Amniotic epithelial cell (primary cell): ENCODE measurements around the gene GRIP1.
A peak's percentile ranks its signal among the peaks of the same experiment; 100 is the strongest.

Source experiments
- DNase-seq: peaks from one replicate; pipeline ENCODE4 v3.0.0-alpha.2; 2010; ENCODE audit warnings: low read depth

GRIP1 gene

GRCh38 chr12:66647034-66647691 lies 31.7 kb downstream of the GRIP1 start:
- DNase-seq, result peak; percentile 91

- no peak for DNase-seq
These were observed 34.7 kb downstream of the GRIP1 start for GRCh38 chr12:66644151-66644550.

DNA sequence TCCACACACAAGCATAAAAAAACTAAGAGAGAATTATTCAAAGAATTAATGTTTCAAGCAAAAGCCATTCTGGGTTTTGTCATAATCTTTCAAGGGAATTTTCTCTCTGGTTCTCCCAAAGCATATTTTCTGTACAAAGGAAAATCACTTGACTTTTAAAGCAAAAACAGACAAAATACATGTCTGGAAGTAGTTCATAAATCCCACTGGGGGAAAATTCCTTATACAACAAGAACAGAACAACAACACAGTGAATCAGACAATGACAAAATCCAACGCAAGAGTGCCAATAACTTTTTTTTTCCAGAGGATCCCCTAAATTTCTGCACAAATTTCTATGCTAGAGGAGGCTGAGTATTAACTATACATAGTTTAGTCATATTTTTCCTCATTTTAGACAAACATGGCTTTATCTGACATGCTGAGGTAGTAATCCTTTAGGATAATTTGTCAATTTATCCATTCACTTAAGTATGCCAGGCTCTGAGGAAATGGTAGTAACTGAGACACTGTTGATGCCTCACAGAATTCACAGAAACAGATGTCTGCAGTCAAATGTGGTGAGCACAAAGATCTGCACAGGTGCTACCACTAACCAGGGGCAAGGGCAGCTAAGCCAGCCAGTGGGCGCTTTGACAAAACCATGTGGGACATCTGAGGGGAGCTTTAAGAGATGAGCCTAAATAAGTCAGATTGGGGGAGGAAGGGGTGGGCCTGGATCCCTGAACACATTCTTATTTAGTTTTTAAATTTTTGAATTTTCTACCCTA lies 38.0 kb downstream of the GRIP1 start:
- no peak for DNase-seq

GRCh38 chr12:66638666-66639065 lies 40.2 kb downstream of the GRIP1 start:
- DNase-seq, result no peak

DNA sequence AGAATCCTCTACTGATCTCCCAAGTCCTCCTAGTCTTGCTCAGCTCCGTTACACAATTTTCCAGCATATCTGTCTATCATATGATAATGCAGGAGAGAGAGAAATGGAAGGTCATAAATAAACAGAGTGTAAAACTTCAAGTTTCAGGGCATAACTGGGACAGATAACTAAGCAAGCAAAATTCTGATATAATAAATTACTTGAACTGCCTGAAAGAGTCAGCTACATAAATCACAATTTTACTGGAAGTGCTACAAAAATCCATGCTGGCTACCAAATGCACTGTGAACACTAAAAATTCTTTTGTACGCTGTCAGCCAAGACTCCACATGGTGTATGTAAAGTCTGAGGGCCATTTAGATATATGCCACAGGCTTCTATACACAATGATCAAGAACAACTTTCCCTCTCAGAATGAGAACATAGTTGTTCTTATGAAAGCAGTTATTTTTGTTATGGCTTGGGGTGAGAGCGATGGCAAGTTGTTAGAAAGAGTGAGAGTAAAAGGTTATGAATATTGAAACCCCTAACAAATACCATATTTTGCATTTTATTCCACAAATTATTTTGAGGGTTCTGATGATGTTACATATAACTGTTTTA lies 41.1 kb downstream of the GRIP1 start:
- DNase-seq, result peak; percentile 68

DNA sequence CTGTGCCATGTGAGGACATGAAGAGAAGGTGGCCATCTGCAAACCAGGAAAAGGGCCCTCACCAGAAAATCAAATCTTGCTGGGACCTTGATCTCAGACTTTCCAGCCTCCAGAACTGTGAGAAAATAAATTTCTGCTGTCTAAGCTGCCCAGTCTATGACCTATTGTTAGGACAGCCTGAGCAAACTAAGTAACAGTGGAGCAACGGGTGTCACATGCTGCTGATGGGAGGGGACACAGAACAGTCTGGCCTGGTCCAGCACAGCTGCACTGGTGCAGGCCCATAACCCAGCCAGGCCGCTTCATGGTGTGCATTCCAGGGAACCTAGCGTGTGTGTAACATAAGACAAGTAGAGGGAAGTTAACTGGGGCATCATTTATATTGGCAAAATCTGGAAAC lies 42.1 kb downstream of the GRIP1 start:
- DNase-seq, result no peak

- DNase-seq, result peak; percentile 57
These were observed 45.2 kb downstream of the GRIP1 start for GRCh38 chr12:66633676-66634075.

DNA sequence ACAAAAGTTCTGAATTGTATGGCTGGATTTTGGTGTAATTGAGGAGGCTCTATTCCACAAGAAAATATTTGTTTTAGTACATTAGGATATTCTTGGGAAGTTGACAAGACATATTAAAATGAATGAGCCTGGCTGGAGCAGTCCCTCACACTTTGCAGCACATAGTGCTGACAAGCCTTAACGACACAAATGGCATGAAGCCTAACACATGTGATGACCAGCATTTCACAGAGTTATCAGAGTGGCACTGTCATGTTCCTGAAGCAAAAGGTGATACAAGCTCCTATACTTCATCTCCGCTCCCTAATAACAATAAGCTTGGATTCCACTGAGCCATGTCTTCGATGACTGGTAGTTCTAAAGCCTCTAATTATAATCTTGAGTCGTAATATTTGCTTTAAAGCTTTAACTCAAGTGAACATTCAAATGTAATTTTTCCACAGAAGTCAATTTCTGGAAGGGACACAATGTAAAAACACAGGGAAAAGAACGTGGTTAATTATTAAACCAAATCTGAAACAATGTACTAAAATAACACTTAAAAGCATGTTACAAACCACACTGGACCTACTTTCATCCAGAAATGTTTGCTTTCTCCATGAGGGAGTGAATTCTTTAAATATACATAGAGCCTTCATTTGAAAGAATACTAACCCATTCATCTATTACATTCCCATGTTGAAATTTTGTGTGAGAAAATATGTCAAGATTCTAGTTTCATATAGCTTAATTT lies 49.6 kb downstream of the GRIP1 start:
- no peak for DNase-seq

DNA sequence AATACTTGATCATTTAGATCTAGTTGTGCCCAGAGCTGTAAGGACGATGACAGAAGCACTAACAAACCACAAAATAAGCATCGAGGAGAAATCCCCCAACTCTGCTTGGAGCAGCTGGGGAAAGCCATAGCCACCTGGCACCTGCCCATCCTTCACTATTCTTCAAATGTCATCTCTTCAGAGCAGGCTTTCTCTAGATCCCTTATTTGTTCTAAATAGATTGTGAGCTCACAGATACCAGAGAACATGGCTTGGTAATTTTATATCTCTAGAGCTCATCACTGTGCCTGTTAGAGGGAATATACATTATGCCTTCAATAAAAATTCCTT lies 50.9 kb downstream of the GRIP1 start:
- no peak for DNase-seq

DNA sequence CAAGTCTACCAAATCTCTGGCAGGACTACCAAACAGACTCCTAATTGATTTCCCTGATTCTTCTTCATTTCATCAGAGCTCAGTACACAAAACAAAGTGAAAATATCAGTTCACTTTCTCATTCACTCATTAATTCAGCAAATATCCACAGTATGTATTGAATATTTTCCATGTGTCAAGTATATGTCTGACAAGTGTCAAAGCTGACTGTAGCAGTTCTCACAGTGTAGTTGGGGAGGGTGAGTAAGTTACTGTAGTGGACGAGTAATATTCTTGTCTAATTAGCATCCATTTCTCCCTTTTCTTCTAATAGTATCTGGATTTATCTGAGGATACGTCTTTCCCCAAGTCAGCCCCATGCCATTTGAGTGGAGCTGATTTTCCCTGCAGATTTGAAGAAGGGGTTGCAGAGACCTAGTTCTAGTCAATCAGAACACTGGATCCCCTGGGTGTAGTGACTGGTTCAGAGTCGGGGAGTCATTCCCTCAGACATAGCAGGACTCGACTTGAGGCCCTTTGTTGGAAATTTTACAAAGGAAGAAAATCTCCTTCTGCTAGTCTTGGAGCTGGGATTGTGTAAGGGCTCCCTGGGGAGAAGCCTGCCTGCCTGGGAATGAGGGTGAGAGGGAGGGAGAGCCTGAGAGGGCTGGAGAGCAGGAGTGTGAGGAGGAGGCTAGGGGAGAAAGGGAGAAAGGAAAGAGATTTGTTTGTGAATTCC lies 51.4 kb downstream of the GRIP1 start:
- no peak for DNase-seq

DNA sequence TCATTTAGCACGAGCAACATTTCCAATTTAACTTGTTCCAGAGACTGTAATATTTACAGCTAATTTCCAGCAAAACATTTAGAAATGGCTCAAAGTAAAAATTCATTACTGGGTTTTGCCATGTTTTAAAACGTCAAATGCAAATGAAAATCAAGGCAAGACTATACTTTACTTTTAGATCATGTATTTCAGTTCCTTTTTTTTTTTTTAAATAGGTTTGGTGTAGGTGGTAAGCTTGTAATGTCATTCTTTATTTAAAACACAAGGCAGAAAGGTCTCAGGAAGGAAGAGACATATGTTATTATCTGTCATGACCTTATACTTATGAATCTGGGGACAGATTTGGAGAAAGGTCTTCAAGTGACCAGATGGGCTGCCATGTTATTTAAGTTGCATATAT lies 54.1 kb downstream of the GRIP1 start:
- DNase-seq, result no peak

GRCh38 chr12:66623455-66623854 lies 55.4 kb downstream of the GRIP1 start:
- DNase-seq, result peak; percentile 48

GRCh38 chr12:66620688-66621087 lies 58.2 kb downstream of the GRIP1 start:
- DNase-seq, result peak; percentile 8

DNA sequence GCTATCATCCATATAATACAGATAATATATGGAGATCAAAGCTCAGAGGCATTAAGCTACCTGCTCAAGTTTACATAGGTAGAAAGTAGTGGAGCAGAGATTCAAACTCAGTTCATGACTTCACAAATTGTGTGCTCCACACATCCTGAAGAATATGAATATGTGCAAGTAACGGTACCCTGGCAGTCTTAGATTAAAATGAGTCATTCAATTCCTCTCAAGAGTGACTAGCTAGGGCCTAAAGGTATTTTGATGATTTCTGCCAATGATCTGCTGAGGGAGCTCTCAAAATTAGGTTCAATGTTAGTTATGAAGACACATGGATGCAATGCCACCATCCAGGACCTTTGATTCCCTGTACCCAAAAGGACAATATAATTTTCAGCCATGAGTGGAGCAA lies 58.9 kb downstream of the GRIP1 start:
- DNase-seq, result no peak

GRCh38 chr12:66617991-66618390 lies 60.9 kb downstream of the GRIP1 start:
- DNase-seq, result no peak

GRCh38 chr12:66612090-66612775 lies 66.6 kb downstream of the GRIP1 start:
- no peak for DNase-seq

DNA sequence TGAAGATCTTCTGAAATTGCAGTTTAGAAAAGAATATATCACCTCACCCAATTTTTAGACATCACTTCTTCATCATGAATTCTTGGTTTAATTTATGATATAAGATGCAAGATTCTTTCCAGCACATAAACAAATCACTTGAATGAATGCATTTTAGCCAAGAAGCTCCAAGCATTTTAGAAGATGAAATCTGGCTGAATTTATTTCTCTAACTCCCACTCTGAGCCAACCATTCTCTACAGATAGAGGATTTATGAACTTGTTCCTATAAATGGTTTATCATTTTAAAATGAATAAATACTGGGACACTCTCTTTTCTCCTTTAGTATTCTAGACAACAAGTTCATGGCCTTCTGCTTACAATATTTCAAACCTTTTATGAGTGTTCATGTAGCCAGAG lies 71.7 kb downstream of the GRIP1 start:
- DNase-seq, result no peak

DNA sequence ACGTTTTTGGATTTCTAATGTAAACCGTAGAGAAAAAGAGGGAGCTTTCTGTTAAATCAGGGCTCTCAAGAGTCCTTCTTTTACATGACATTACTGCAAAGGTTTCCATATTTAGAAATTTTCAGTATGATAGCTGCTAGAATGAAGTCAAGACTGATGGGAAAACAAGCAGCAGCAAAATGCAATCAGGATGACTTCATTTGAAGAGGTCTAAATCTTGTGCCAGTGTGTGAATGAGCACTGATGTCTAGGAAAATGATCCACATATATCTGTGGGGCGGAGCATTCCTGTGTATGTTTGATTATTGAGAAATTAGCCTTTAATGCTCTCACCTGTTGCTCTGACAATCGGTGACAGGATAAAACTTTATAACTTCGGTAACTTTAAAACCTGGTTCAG lies 73.6 kb downstream of the GRIP1 start:
- no peak for DNase-seq

DNA sequence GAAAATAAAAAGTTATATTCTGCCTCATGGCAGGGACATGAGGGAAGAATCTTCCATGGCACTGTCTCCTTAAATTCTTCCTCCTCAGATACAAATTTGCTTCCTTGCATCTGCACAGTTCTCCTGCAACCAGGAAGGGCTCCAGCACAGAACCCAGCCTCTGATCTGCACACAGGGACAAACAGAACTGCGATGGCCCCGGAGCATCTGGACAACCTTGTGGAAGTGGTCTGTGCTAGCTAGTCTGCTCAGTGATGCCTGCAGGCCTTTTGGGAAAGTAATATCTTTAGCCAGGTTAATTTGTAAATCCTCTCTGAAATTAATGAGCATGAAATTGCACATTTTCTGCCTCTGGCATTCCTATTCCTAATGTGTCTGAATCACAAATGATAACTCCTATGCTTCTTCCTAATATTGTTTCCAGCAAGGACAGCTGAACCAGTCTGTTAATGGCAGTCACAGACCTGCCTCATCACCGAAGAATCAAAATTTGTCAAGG lies 74.8 kb downstream of the GRIP1 start:
- DNase-seq, result no peak

GRCh38 chr12:66603461-66603860 lies 75.4 kb downstream of the GRIP1 start:
- no peak for DNase-seq

DNA sequence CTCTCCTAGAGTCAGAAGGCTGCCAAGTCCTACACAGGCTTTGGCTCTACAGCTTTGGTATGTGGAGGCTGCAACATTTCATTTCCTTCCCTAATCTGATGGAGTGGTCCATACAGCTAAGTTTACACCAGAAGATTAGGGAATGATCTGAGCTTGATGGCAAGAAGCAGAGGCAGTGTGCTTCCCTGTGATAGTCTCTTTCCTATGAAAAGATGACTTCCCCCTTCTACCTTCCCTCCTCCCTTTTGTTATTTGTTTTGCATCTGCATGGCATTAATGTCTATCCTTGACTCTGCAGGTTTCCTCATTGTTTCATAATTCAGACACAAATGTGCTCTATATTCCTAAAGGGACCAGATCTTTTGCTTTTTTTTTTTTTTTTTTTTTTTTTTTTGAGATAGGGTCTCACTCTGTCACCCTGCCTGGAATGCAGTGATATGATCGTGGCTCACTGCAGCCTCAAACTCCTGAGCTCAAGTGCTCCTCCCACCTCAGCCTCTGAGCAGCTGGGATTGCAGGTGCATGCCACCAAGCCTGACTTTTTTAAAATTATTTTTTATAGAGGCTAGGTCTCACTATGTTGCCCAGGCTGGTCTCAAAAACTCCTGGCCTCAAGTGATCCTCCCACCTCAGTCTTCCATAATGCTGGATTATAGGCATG lies 76.3 kb downstream of the GRIP1 start:
- no peak for DNase-seq
